ENCODE measurements around the gene H2BK1. TPM values are rescaled to one million over a fixed set of nuclear protein-coding genes. Genes with fewer than 3 reads are reported as not detected.

Gene H2BK1
- total RNA-seq, 1 donor from 2014 or later: not detected

GRCh38 chr7:151232917-151233701, 22.8 kb upstream of the H2BK1 start:
- H3K27ac ChIP-seq (ENCODE audit: low read depth, low read length): peak overlapping the region; percentile 53
- no peaks in the 10 kb centered on the region for H3K9me3 ChIP-seq (ENCODE audit: control insufficient read depth in 3 of 3, low read length in 3 of 3)
- H3K4me3 ChIP-seq (ENCODE audit: low read length in 3 of 3): peak overlapping the region; percentile 80 to 90 (median 89)
- peaks cover 22 to 31% (median 26%) of the 10 kb centered on the region in 3 donors for H3K36me3 ChIP-seq (ENCODE audit: control insufficient read depth in 3 of 3, insufficient read depth in 3 of 3, low read length in 3 of 3)
- H3K4me1 ChIP-seq (ENCODE audit: control insufficient read depth in 3 of 3, insufficient read depth in 3 of 3, low read length in 3 of 3): peaks cover 37 to 51% (median 37%) of the 10 kb centered on the region in 3 donors
- peak overlapping the region; percentile 75 to 93 (median 91) for H3K9ac ChIP-seq (ENCODE audit: low read depth in 1 of 3, low read length in 3 of 3)
- no peaks in the 10 kb centered on the region for H3K27me3 ChIP-seq (ENCODE audit: control insufficient read depth in 3 of 3, insufficient read depth in 3 of 3, low read length in 3 of 3)

- H3K27ac ChIP-seq (ENCODE audit: low read depth, low read length): peak within 1 kb of the TSS; percentile 53
- peaks cover 17 to 24% (median 22%) of the 10 kb centered on the region in 3 donors for H3K36me3 ChIP-seq (ENCODE audit: control insufficient read depth in 3 of 3, insufficient read depth in 3 of 3, low read length in 3 of 3)
- no peaks in the 10 kb centered on the region for H3K9me3 ChIP-seq (ENCODE audit: control insufficient read depth in 3 of 3, low read length in 3 of 3)
- no peaks in the 10 kb centered on the region for H3K27me3 ChIP-seq (ENCODE audit: control insufficient read depth in 3 of 3, insufficient read depth in 3 of 3, low read length in 3 of 3)
- peaks cover 33 to 46% (median 37%) of the 10 kb centered on the region in 3 donors for H3K4me1 ChIP-seq (ENCODE audit: control insufficient read depth in 3 of 3, insufficient read depth in 3 of 3, low read length in 3 of 3)
- H3K4me3 ChIP-seq (ENCODE audit: low read length in 3 of 3): peak within 1 kb of the TSS; percentile 80 to 90 (median 89)
- H3K9ac ChIP-seq (ENCODE audit: low read depth in 1 of 3, low read length in 3 of 3): peak within 1 kb of the TSS; percentile 75 to 93 (median 91)
Observed at GRCh38 chr7:151232091-151232916, 22.0 kb upstream of the H2BK1 start, which contains the start of gene CHPF2. Gene CHPF2 (plus strand): TSS chr7:151232483. CDS start chr7:151234012, 1,529 bp downstream.

GRCh38 chr7:151231080-151231479, 20.8 kb upstream of the H2BK1 start:
- Histone ChIP-seq H3K27ac (ENCODE audit: low read depth, low read length) (no peak overlapping the region), H3K27me3 (ENCODE audit: control insufficient read depth in 3 of 3, insufficient read depth in 3 of 3, low read length in 3 of 3) (no peaks in the 10 kb centered on the region), H3K9ac (ENCODE audit: low read depth in 1 of 3, low read length in 3 of 3) (no peak overlapping the region)

GRCh38 chr7:151229249-151229648, 19.0 kb upstream of the H2BK1 start:
- H3K27me3 ChIP-seq (ENCODE audit: control insufficient read depth in 3 of 3, insufficient read depth in 3 of 3, low read length in 3 of 3): no peaks in the 10 kb centered on the region
- H3K9me3 ChIP-seq (ENCODE audit: control insufficient read depth in 3 of 3, low read length in 3 of 3): no peaks in the 10 kb centered on the region
- H3K4me1 ChIP-seq (ENCODE audit: control insufficient read depth in 3 of 3, insufficient read depth in 3 of 3, low read length in 3 of 3): peaks cover 39 to 49% (median 44%) of the 10 kb centered on the region in 3 donors
- H3K36me3 ChIP-seq (ENCODE audit: control insufficient read depth in 3 of 3, insufficient read depth in 3 of 3, low read length in 3 of 3): peaks cover 8 to 11% (median 9%) of the 10 kb centered on the region in 3 donors
- no peak overlapping the region for H3K9ac ChIP-seq (ENCODE audit: low read depth in 1 of 3, low read length in 3 of 3)
- H3K27ac ChIP-seq (ENCODE audit: low read depth, low read length): no peak overlapping the region
- no peak overlapping the region for H3K4me3 ChIP-seq (ENCODE audit: low read length in 3 of 3)

More at GRCh38 chr7:151231080-151231479, 20.8 kb upstream of the H2BK1 start:
- H3K36me3 ChIP-seq (ENCODE audit: control insufficient read depth in 3 of 3, insufficient read depth in 3 of 3, low read length in 3 of 3): peaks cover 11 to 14% (median 12%) of the 10 kb centered on the region in 3 donors
- peaks cover 31 to 43% (median 36%) of the 10 kb centered on the region in 3 donors for H3K4me1 ChIP-seq (ENCODE audit: control insufficient read depth in 3 of 3, insufficient read depth in 3 of 3, low read length in 3 of 3)
- H3K9me3 ChIP-seq (ENCODE audit: control insufficient read depth in 3 of 3, low read length in 3 of 3): no peaks in the 10 kb centered on the region
- H3K4me3 ChIP-seq (ENCODE audit: low read length in 3 of 3): no peak overlapping the region

- Histone ChIP-seq H3K9me3 (ENCODE audit: control insufficient read depth in 3 of 3, low read length in 3 of 3) (no peaks in the 10 kb centered on the region), H3K27ac (ENCODE audit: low read depth, low read length) (peak overlapping the region; percentile 64), H3K36me3 (ENCODE audit: control insufficient read depth in 3 of 3, insufficient read depth in 3 of 3, low read length in 3 of 3) (peaks cover 18 to 19% (median 18%) of the 10 kb centered on the region in 3 donors), H3K4me1 (ENCODE audit: control insufficient read depth in 3 of 3, insufficient read depth in 3 of 3, low read length in 3 of 3) (peaks cover 31 to 39% (median 36%) of the 10 kb centered on the region in 3 donors), H3K9ac (ENCODE audit: low read depth in 1 of 3, low read length in 3 of 3) (peak overlapping the region; percentile 78 to 91 (median 90)), H3K27me3 (ENCODE audit: control insufficient read depth in 3 of 3, insufficient read depth in 3 of 3, low read length in 3 of 3) (no peaks in the 10 kb centered on the region), H3K4me3 (ENCODE audit: low read length in 3 of 3) (peak overlapping the region; percentile 93 to 97 (median 97))
Observed at GRCh38 chr7:151228024-151228866, 18.0 kb upstream of the H2BK1 start.

- Histone ChIP-seq H3K4me1 (ENCODE audit: control insufficient read depth in 3 of 3, insufficient read depth in 3 of 3, low read length in 3 of 3) (peaks cover 25 to 32% (median 30%) of the 10 kb centered on the region in 3 donors), H3K4me3 (ENCODE audit: low read length in 3 of 3) (peak within 1 kb of the TSS; percentile 93 to 97 (median 97)), H3K9ac (ENCODE audit: low read depth in 1 of 3, low read length in 3 of 3) (peak within 1 kb of the TSS; percentile 83 to 91 (median 90)), H3K27me3 (ENCODE audit: control insufficient read depth in 3 of 3, insufficient read depth in 3 of 3, low read length in 3 of 3) (no peaks in the 10 kb centered on the region), H3K27ac (ENCODE audit: low read depth, low read length) (peak within 1 kb of the TSS; percentile 64), H3K36me3 (ENCODE audit: control insufficient read depth in 3 of 3, insufficient read depth in 3 of 3, low read length in 3 of 3) (peaks cover 29 to 30% (median 29%) of the 10 kb centered on the region in 3 donors), H3K9me3 (ENCODE audit: control insufficient read depth in 3 of 3, low read length in 3 of 3) (no peaks in the 10 kb centered on the region)
Observed at GRCh38 chr7:151226875-151227782, 16.8 kb upstream of the H2BK1 start, which contains the start of gene ABCF2. Gene ABCF2 (minus strand): TSS chr7:151227205. CDS start chr7:151226458, 747 bp downstream.

GRCh38 chr7:151226560-151226874, 16.2 kb upstream of the H2BK1 start:
- peak overlapping the region; percentile 83 to 87 (median 83) for H3K9ac ChIP-seq (ENCODE audit: low read depth in 1 of 3, low read length in 3 of 3)
- H3K27me3 ChIP-seq (ENCODE audit: control insufficient read depth in 3 of 3, insufficient read depth in 3 of 3, low read length in 3 of 3): no peaks in the 10 kb centered on the region
- H3K4me1 ChIP-seq (ENCODE audit: control insufficient read depth in 3 of 3, insufficient read depth in 3 of 3, low read length in 3 of 3): peaks cover 19 to 26% (median 23%) of the 10 kb centered on the region in 3 donors
- peaks cover 33 to 37% (median 34%) of the 10 kb centered on the region in 3 donors for H3K36me3 ChIP-seq (ENCODE audit: control insufficient read depth in 3 of 3, insufficient read depth in 3 of 3, low read length in 3 of 3)
- H3K27ac ChIP-seq (ENCODE audit: low read depth, low read length): peak overlapping the region; percentile 64
- peak overlapping the region; percentile 90 to 97 (median 93) for H3K4me3 ChIP-seq (ENCODE audit: low read length in 3 of 3)
- H3K9me3 ChIP-seq (ENCODE audit: control insufficient read depth in 3 of 3, low read length in 3 of 3): no peaks in the 10 kb centered on the region

GRCh38 chr7:151225948-151226510, 15.7 kb upstream of the H2BK1 start:
- H3K27me3 ChIP-seq (ENCODE audit: control insufficient read depth in 3 of 3, insufficient read depth in 3 of 3, low read length in 3 of 3): no peaks in the 10 kb centered on the region
- peak overlapping the region; percentile 90 to 97 (median 93) for H3K4me3 ChIP-seq (ENCODE audit: low read length in 3 of 3)
- H3K9ac ChIP-seq (ENCODE audit: low read depth in 1 of 3, low read length in 3 of 3): peak overlapping the region; percentile 83 to 87 (median 83)
- no peaks in the 10 kb centered on the region for H3K9me3 ChIP-seq (ENCODE audit: control insufficient read depth in 3 of 3, low read length in 3 of 3)
- H3K27ac ChIP-seq (ENCODE audit: low read depth, low read length): peak overlapping the region; percentile 64
- peaks cover 35 to 39% (median 37%) of the 10 kb centered on the region in 3 donors for H3K36me3 ChIP-seq (ENCODE audit: control insufficient read depth in 3 of 3, insufficient read depth in 3 of 3, low read length in 3 of 3)
- H3K4me1 ChIP-seq (ENCODE audit: control insufficient read depth in 3 of 3, insufficient read depth in 3 of 3, low read length in 3 of 3): peaks cover 18 to 24% (median 21%) of the 10 kb centered on the region in 3 donors

All from skeletal muscle tissue (tissue), 4 donors.